ENCODE results near the gene ANKS3. TPM values are rescaled to one million over a fixed set of nuclear protein-coding genes. Genes with fewer than 3 reads are reported as not detected.
A peak's percentile ranks its signal among the peaks of the same experiment; 100 is the strongest.

The ANKS3 gene
- polyA plus RNA-seq, 2 donors, result 9.3 to 26.8 TPM

DNA sequence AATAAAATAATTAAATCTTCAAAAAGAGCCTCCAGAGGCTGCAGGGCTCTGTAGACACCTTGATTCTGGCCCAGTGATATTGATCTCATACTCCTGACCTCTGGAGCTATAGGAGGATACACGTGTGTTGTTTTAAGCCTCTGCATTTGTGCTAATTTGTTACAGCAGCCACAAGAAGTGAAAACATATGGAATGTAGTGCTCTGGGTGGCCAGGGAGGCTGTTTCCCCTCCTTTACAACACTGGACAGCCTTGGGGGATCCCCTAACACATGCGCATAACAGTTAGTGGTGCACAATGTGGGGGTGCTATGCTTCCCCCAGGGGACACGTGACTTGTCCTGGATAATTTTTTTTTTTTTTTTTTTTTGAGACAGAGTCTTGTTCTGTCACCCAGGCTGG is 37.6 kb upstream of the ANKS3 start:
- no peak overlapping the region for H3K4me3 ChIP-seq (ENCODE audit: low read depth in 1 of 2, low read length in 2 of 2)
- H3K27ac ChIP-seq (ENCODE audit: low read depth in 2 of 2, low read length in 1 of 2), result no peak overlapping the region
- 61 to 69% methylated on average over 3 of the region's 3 CpGs for WGBS, 2 donors
- no peaks in the 10 kb centered on the region for H3K9me3 ChIP-seq (ENCODE audit: control insufficient read depth in 2 of 2, insufficient read depth in 1 of 2, low read depth in 1 of 2, low read length in 1 of 2)
- H3K36me3 ChIP-seq (ENCODE audit: control insufficient read depth in 2 of 2, insufficient read depth in 2 of 2, low read length in 1 of 2), result no peaks in the 10 kb centered on the region
- H3K4me1 ChIP-seq (ENCODE audit: control insufficient read depth in 2 of 2, insufficient read depth in 2 of 2, low read length in 1 of 2), result peaks cover 0 to 3% of the 10 kb centered on the region in 2 donors
- no peaks in the 10 kb centered on the region for H3K27me3 ChIP-seq (ENCODE audit: control insufficient read depth in 1 of 2, insufficient read depth in 2 of 2, low read length in 2 of 2)

DNA sequence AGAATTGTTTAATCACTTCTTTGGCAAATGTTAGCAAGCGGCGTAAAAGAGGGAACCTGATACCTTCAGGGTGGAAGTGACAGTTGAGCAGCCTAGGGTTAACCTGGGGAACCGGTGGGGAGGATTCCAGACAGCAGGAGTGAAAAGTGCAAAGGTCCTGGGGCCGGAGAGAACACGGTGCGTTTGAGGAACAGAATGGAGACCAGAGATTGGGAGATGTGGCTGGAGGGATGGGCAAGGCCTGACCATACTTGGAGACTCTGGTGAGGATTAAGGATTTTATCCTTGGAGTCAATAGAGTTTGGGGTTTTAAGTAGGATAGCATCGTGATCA is 35.2 kb upstream of the ANKS3 start:
- H3K27me3 ChIP-seq (ENCODE audit: control insufficient read depth in 1 of 2, insufficient read depth in 2 of 2, low read length in 2 of 2), result no peaks in the 10 kb centered on the region
- H3K4me3 ChIP-seq (ENCODE audit: low read depth in 1 of 2, low read length in 2 of 2), result peak overlapping the region in 1 of 2 donors; percentile 59
- peaks cover 3 to 8% of the 10 kb centered on the region in 2 donors for H3K4me1 ChIP-seq (ENCODE audit: control insufficient read depth in 2 of 2, insufficient read depth in 2 of 2, low read length in 1 of 2)
- no peak overlapping the region for H3K27ac ChIP-seq (ENCODE audit: low read depth in 2 of 2, low read length in 1 of 2)
- WGBS, 2 donors, result 56% methylated on average over 7 of the region's 7 CpGs
- H3K9me3 ChIP-seq (ENCODE audit: control insufficient read depth in 2 of 2, insufficient read depth in 1 of 2, low read depth in 1 of 2, low read length in 1 of 2), result no peaks in the 10 kb centered on the region
- H3K36me3 ChIP-seq (ENCODE audit: control insufficient read depth in 2 of 2, insufficient read depth in 2 of 2, low read length in 1 of 2), result peaks cover 0 to 3% of the 10 kb centered on the region in 2 donors

DNA sequence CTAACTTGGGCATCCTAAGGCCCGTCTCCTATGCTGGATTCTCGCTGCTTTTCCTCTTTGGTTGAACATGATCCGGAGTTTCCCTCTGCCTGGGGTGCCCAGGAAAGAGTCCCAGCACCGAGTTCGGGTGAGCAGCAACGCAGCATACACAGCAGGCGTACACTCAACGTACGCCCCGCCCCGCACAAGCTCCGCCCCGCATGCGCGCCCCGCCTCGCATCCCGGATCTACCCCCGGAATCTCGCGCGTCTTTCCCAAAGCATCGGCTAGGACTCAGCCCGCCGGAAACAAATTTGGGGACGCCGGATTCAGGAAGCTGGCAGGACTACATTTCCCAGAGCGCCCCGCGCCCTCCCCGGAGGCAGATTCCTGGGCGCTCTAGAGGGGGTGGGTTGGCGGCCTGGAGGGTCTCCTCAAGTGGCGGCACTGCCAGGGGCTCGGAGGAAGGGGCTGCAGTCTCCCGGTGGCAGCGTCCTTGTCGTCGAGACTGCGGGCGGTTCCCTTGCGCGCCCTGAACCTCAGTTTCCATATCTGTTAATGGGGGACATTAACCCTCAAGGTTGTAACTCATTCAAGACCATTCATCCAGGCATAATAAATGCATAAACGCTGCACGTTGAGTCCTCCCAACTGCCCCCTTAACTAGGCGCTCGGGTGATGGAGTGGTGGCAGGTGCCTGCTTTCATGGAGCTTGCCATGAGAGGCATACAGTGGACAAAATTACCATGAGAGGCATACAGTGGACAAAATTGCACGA is 34.7 kb upstream of the ANKS3 start:
- peaks cover 2 to 7% of the 10 kb centered on the region in 2 donors for H3K36me3 ChIP-seq (ENCODE audit: control insufficient read depth in 2 of 2, insufficient read depth in 2 of 2, low read length in 1 of 2)
- H3K9me3 ChIP-seq (ENCODE audit: control insufficient read depth in 2 of 2, insufficient read depth in 1 of 2, low read depth in 1 of 2, low read length in 1 of 2), result no peaks in the 10 kb centered on the region
- 4 to 5% methylated on average over 47 to 48 of the region's 48 CpGs for WGBS, 2 donors
- peaks cover 3 to 8% of the 10 kb centered on the region in 2 donors for H3K4me1 ChIP-seq (ENCODE audit: control insufficient read depth in 2 of 2, insufficient read depth in 2 of 2, low read length in 1 of 2)
- no peaks in the 10 kb centered on the region for H3K27me3 ChIP-seq (ENCODE audit: control insufficient read depth in 1 of 2, insufficient read depth in 2 of 2, low read length in 2 of 2)
- peak overlapping the region; percentile 95 to 96 for H3K27ac ChIP-seq (ENCODE audit: low read depth in 2 of 2, low read length in 1 of 2)
- H3K4me3 ChIP-seq (ENCODE audit: low read depth in 1 of 2, low read length in 2 of 2), result peak overlapping the region; percentile 52 to 59

- Histone ChIP-seq H3K36me3 (ENCODE audit: control insufficient read depth in 2 of 2, insufficient read depth in 2 of 2, low read length in 1 of 2) (peaks cover 3 to 11% of the 10 kb centered on the region in 2 donors), H3K27me3 (ENCODE audit: control insufficient read depth in 1 of 2, insufficient read depth in 2 of 2, low read length in 2 of 2) (no peaks in the 10 kb centered on the region), H3K27ac (ENCODE audit: low read depth in 2 of 2, low read length in 1 of 2) (peak overlapping the region; percentile 95 to 96), H3K4me1 (ENCODE audit: control insufficient read depth in 2 of 2, insufficient read depth in 2 of 2, low read length in 1 of 2) (peaks cover 3 to 8% of the 10 kb centered on the region in 2 donors), H3K4me3 (ENCODE audit: low read depth in 1 of 2, low read length in 2 of 2) (peak overlapping the region; percentile 52 to 59), H3K9me3 (ENCODE audit: control insufficient read depth in 2 of 2, insufficient read depth in 1 of 2, low read depth in 1 of 2, low read length in 1 of 2) (no peaks in the 10 kb centered on the region)
- WGBS, 2 donors, result 28 to 35% methylated on average over 17 of the region's 17 CpGs
These were observed 33.9 kb upstream of the ANKS3 start for GRCh38 chr16:4767872-4768548.

DNA sequence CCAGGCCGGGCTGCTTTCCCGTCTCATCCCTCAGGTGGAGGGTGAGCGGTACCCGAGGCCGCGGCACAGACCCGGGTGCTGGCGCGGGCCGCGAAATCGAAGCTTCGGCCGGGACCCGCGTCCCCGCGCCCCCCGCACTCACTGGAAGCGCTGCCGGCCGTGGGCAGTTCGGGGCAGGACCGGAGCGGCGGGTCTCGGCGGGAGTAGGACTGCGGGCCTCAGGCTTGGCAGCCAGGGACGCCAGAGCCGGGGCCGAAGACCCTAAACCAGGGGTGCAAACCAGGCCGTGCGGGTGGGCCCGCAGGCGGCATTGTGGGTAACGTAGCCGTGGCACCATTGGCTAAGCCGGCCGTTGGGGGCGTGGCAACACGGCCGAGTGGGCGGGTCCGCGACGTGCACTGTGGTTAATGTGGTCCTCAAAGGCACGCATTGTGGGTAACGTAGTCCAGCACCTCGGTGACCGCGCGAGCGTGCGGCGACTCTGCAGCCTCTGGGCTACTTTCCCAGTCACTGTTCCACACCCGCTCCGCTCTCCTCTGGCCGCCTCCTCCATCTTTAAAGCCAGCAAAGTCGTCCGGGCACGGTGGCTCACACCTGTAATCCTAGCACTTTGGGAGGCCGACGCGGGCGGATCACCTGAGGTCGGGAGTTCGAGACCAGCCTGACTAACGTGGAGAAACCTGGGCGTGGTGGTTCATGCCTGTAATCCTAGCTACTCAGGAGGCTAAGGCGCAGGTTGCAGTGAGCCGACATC is 33.0 kb upstream of the ANKS3 start, which contains the start of gene ZNF500:
Gene ZNF500 (minus strand): TSS at position 288 of the 754 bp plus-strand sequence. CDS start 1,184 bp downstream, outside the sequence.
- H3K27ac ChIP-seq (ENCODE audit: low read depth in 2 of 2, low read length in 1 of 2), result peak within 1 kb of the TSS; percentile 88 to 96
- peaks cover 3 to 19% of the 10 kb centered on the region in 2 donors for H3K36me3 ChIP-seq (ENCODE audit: control insufficient read depth in 2 of 2, insufficient read depth in 2 of 2, low read length in 1 of 2)
- H3K4me1 ChIP-seq (ENCODE audit: control insufficient read depth in 2 of 2, insufficient read depth in 2 of 2, low read length in 1 of 2), result peaks cover 3 to 8% of the 10 kb centered on the region in 2 donors
- no peaks in the 10 kb centered on the region for H3K27me3 ChIP-seq (ENCODE audit: control insufficient read depth in 1 of 2, insufficient read depth in 2 of 2, low read length in 2 of 2)
- H3K9me3 ChIP-seq (ENCODE audit: control insufficient read depth in 2 of 2, insufficient read depth in 1 of 2, low read depth in 1 of 2, low read length in 1 of 2), result no peaks in the 10 kb centered on the region
- H3K4me3 ChIP-seq (ENCODE audit: low read depth in 1 of 2, low read length in 2 of 2), result peak within 1 kb of the TSS; percentile 95 to 99
- WGBS, 2 donors, result 1 to 2% methylated on average over 66 to 72 of the region's 72 CpGs

- peak overlapping the region in 1 of 2 donors; percentile 19 for H3K27ac ChIP-seq (ENCODE audit: low read depth in 2 of 2, low read length in 1 of 2)
- peak overlapping the region; percentile 95 to 99 for H3K4me3 ChIP-seq (ENCODE audit: low read depth in 1 of 2, low read length in 2 of 2)
- H3K4me1 ChIP-seq (ENCODE audit: control insufficient read depth in 2 of 2, insufficient read depth in 2 of 2, low read length in 1 of 2), result peaks cover 3 to 8% of the 10 kb centered on the region in 2 donors
- no peaks in the 10 kb centered on the region for H3K27me3 ChIP-seq (ENCODE audit: control insufficient read depth in 1 of 2, insufficient read depth in 2 of 2, low read length in 2 of 2)
- no peaks in the 10 kb centered on the region for H3K9me3 ChIP-seq (ENCODE audit: control insufficient read depth in 2 of 2, insufficient read depth in 1 of 2, low read depth in 1 of 2, low read length in 1 of 2)
- 73 to 74% methylated on average over 26 of the region's 26 CpGs for WGBS, 2 donors
- peaks cover 3 to 25% of the 10 kb centered on the region in 2 donors for H3K36me3 ChIP-seq (ENCODE audit: control insufficient read depth in 2 of 2, insufficient read depth in 2 of 2, low read length in 1 of 2)
These were observed 31.7 kb upstream of the ANKS3 start for GRCh38 chr16:4765511-4766474.

DNA sequence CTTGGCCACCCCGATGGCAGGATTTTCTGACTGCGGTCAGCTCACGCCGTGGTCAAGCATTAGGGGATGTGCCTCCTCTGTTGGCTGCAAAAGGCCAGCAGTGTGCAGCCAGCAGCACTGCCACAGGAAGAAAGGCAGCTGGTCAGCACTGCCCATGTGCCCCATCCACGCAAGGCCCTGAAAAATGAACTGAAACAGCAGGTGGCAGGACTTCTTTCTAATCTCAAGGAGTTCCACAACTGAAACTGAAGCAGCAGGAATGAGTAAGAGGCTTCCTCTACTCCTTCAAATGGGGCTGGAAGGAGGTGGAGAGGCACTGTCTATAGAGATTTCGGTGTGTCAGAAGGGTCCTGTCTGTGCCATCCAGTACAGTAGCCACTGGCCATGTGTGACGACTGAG is 29.7 kb upstream of the ANKS3 start:
- Histone ChIP-seq H3K9me3 (ENCODE audit: control insufficient read depth in 2 of 2, insufficient read depth in 1 of 2, low read depth in 1 of 2, low read length in 1 of 2) (no peaks in the 10 kb centered on the region), H3K27ac (ENCODE audit: low read depth in 2 of 2, low read length in 1 of 2) (no peak overlapping the region), H3K4me1 (ENCODE audit: control insufficient read depth in 2 of 2, insufficient read depth in 2 of 2, low read length in 1 of 2) (peaks cover 3 to 5% of the 10 kb centered on the region in 2 donors), H3K27me3 (ENCODE audit: control insufficient read depth in 1 of 2, insufficient read depth in 2 of 2, low read length in 2 of 2) (no peaks in the 10 kb centered on the region), H3K36me3 (ENCODE audit: control insufficient read depth in 2 of 2, insufficient read depth in 2 of 2, low read length in 1 of 2) (peaks cover 6 to 35% of the 10 kb centered on the region in 2 donors), H3K4me3 (ENCODE audit: low read depth in 1 of 2, low read length in 2 of 2) (no peak overlapping the region)
- WGBS, 2 donors, result 88 to 92% methylated on average over 7 of the region's 7 CpGs

GRCh38 chr16:4762205-4762604 is 28.1 kb upstream of the ANKS3 start:
- Histone ChIP-seq H3K27me3 (ENCODE audit: control insufficient read depth in 1 of 2, insufficient read depth in 2 of 2, low read length in 2 of 2) (no peaks in the 10 kb centered on the region), H3K27ac (ENCODE audit: low read depth in 2 of 2, low read length in 1 of 2) (no peak overlapping the region), H3K4me3 (ENCODE audit: low read depth in 1 of 2, low read length in 2 of 2) (no peak overlapping the region), H3K36me3 (ENCODE audit: control insufficient read depth in 2 of 2, insufficient read depth in 2 of 2, low read length in 1 of 2) (peaks cover 10 to 43% of the 10 kb centered on the region in 2 donors), H3K4me1 (ENCODE audit: control insufficient read depth in 2 of 2, insufficient read depth in 2 of 2, low read length in 1 of 2) (peaks cover 3 to 5% of the 10 kb centered on the region in 2 donors), H3K9me3 (ENCODE audit: control insufficient read depth in 2 of 2, insufficient read depth in 1 of 2, low read depth in 1 of 2, low read length in 1 of 2) (no peaks in the 10 kb centered on the region)
- WGBS, 2 donors, result 90 to 94% methylated on average over 9 of the region's 9 CpGs

Data from esophagus (tissue), 2 donors.